Adipose tissue (tissue), 3 donors: Measurements from ENCODE around the gene SYNCRIP. TPM values are rescaled to one million over a fixed set of nuclear protein-coding genes. Genes with fewer than 3 reads are reported as not detected.
"Not testable (repeated sequence)": the region's sequence is repeated elsewhere in the genome, so short reads cannot be mapped to it uniquely, and the experiment has no call there.

Experiments used
- H3K27ac ChIP-seq: one replicate; pipeline ENCODE4 v1.5.1; 2013; ENCODE audit warnings: low read depth, low read length
- WGBS, 3 donors: extraction: QIAGEN DNeasy Blood & Tissue Kit; methylation state at CpG; one replicate each; pipeline ENCODE4 v1.1.7; 2013; 5-methylcytosine and 5-hydroxymethylcytosine counted together
- polyA plus RNA-seq, 3 donors: library from polyadenylated mRNA; stranded (reverse); fragments of 200-250 nt; gene quantifications; one replicate each; pipeline ENCODE4 v1.2.3, GENCODE V29; 2013
- donor health status: healthy with polysubstance abuse.
- donor health status: Bipolar disorder and iron deficiency.
- donor health status: healthy.

SYNCRIP gene
- polyA plus RNA-seq, 3 donors = 18.9 to 48.5 (median 42.6) TPM

- no peak overlapping the region for H3K27ac ChIP-seq
- WGBS, 3 donors = 76 to 89% (median 80%) methylated on average over 6 of the region's 6 CpGs
These were observed 74.3 kb downstream of the SYNCRIP start for GRCh38 chr6:85568411-85568810.

GRCh38 chr6:85565736-85566135, 77.0 kb downstream of the SYNCRIP start:
- no peak overlapping the region for H3K27ac ChIP-seq
- 17 to 26% (median 24%) methylated on average over 1 of the region's 1 CpG for WGBS, 3 donors

- not testable (repeated sequence) for H3K27ac ChIP-seq
- WGBS, 3 donors = 98 to 100% (median 98%) methylated on average over 1 of the region's 2 CpGs
These were observed 78.5 kb downstream of the SYNCRIP start for GRCh38 chr6:85564223-85564622.

Other genes starting within 250 kb of the SYNCRIP start
- 10 to 100 TPM in 2 of 3 donors, under 1 TPM in 1; 0.99 to 13.2 (median 11.0) TPM for gene NT5E, start 192.8 kb downstream of the SYNCRIP start, polyA plus RNA-seq
- gene SNX14, start 49.0 kb downstream of the SYNCRIP start, polyA plus RNA-seq = 10 to 100 TPM; 33.0 to 48.6 (median 33.3) TPM